AG04449 (cell line): ENCODE results near the gene KLHL21.

Source experiments
- CTCF ChIA-PET: fragments of 350-600 bp; formaldehyde crosslinking; extraction: SDS; loops from one replicate; lab custom pipeline; 2021; ENCODE audit warnings: antibody characterized with exemption; lab: Yijun Ruan, JAX
- POLR2A ChIA-PET: fragments of 400-600, 350-600 bp; formaldehyde crosslinking; extraction: SDS; loops from one replicate; lab custom pipeline; 2020; ENCODE audit warnings: antibody characterized with exemption, inconsistent platforms; lab: Yijun Ruan, JAX
- DNase-seq: peaks from one replicate; pipeline ENCODE4 v3.0.0-alpha.2; 2010; ENCODE audit warnings: low read depth, low spot score
- H3K4me3 ChIP-seq: 2 replicates; pipeline ENCODE4 v1.5.1; 2011; ENCODE audit warnings: low read depth, mild to moderate bottlenecking, control low read depth, low read length
- CTCF ChIP-seq: IDR thresholded peaks from one replicate; pipeline ENCODE4 v1.5.1; 2011; ENCODE audit warnings: mild to moderate bottlenecking, moderate library complexity, low read length, control low read depth, inconsistent platforms; ENCODE audit not compliant: insufficient read depth; ENCODE audit errors: missing control alignments

KLHL21 gene

DNA sequence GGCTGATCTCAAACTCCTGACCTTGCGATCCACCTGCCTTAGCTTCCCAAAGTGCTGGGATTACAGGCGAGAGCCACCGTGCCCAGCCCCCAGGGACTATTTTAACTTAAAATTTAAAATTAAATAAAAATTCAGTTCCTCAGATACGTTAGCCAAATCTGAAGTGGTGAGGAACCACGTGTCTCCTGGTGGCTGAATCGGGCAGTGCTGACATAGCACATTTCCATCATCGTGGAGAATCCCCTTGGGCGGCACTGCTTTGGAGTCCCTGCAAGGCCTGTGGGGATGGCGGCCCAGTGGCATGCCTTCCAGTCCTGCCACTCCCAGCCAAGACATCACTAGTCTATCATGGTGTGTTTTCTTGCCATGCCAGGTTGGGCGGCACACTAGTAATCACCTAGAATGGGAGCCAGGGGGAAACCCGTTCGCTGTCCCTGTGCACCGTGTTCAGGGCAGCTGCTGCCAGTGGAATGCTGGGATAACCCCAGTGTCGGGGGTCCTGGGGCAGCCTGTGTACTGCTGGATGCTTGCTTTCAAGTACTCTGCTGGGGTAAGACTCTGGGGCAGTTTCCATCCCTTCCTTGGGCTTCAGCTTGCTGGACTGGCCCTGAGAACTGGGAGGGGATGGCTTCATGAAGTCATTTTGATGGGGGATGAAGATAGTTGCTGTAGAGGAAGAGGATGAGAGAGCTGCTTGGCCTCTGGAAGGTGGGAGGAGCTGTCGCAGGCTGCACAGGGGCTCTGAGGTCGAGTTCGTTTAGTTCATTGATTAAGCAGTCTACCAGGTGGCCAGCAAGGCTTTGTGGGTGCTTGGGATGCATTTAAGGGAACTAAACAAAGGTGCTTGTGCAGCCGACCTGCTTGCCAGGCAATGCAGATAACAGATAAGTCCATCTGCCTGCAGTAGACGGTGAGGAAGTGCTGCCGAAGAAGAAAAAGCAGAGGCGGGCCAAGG, 18.3 kb downstream of the KLHL21 start:
- DNase-seq = no peak
- H3K4me3 ChIP-seq = no peak overlapping the region
- ChIA-PET POLR2A (no interaction called here), CTCF (interaction anchor here (1.1 to 9.5 kb wide), 5 partner anchors 8 to 31 kb away, joined by 3 to 68 read pairs (median 4); partner anchors contain the start of genes NOL9 and TAS1R1)
- TF ChIP-seq CTCF = no peak

DNA sequence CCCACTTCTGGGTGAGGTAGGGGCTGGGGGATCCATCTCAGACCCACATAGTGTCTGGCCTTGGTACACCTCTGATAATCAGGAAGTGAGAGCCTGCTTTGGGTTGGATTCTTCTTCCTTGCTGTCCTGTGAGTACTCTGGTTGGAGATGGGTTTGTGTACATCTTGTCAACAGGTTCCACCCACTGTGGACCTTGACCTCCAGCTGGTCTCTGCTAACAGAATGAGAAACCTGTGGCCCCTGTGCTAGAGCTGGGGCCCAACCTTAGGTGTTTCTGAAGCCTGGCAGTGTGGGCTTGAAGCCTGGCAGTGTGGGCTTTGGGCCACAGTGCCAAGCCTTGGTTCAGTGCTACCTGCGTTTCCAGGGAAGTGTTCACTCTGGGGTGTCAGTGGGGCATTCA, 20.3 kb downstream of the KLHL21 start:
- no peak for TF ChIP-seq CTCF
- POLR2A ChIA-PET = no interaction called here
- no peak overlapping the region for H3K4me3 ChIP-seq
- DNase-seq = no peak
- CTCF ChIA-PET = interaction anchor here (6.9 to 9.5 kb wide), 2 partner anchors 29 to 94 kb away, joined by 40 to 68 read pairs; partner anchors contain the start of genes NOL9, PLEKHG5 and TAS1R1

- no peak for TF ChIP-seq CTCF
- CTCF ChIA-PET = interaction anchor here (1.3 to 9.5 kb wide), 3 partner anchors 28 to 93 kb away, joined by 3 to 68 read pairs (median 40); partner anchors contain the start of genes NOL9, PLEKHG5 and TAS1R1
- no peak for DNase-seq
- POLR2A ChIA-PET = interaction anchor here (0.8 kb wide), 1 partner anchor 14 kb away, joined by 3 read pairs; no protein-coding TSS in a partner anchor
- no peak overlapping the region for H3K4me3 ChIP-seq
These were observed 20.9 kb downstream of the KLHL21 start for GRCh38 chr1:6581561-6582305.

DNA sequence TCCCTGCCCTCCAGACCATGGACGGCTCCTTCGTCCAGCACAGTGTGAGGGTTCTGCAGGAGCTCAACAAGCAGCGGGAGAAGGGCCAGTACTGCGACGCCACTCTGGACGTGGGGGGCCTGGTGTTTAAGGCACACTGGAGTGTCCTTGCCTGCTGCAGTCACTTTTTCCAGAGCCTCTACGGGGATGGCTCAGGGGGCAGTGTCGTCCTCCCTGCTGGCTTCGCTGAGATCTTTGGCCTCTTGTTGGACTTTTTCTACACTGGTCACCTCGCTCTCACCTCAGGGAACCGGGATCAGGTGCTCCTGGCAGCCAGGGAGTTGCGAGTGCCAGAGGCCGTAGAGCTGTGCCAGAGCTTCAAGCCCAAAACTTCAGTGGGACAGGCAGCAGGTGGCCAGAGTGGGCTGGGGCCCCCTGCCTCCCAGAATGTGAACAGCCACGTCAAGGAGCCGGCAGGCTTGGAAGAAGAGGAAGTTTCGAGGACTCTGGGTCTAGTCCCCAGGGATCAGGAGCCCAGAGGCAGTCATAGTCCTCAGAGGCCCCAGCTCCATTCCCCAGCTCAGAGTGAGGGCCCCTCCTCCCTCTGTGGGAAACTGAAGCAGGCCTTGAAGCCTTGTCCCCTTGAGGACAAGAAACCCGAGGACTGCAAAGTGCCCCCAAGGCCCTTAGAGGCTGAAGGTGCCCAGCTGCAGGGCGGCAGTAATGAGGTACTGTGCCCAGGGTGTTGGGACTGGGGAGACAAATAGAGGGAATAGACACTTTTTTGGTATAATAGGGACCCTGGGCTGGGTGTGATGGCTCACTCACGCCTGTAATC, 21.9 kb downstream of the KLHL21 start:
- DNase-seq = no peak
- peak overlapping the region; percentile 87 for H3K4me3 ChIP-seq
- no peak for TF ChIP-seq CTCF
- CTCF ChIA-PET = interaction anchor here (1.2 to 9.5 kb wide), 5 partner anchors 27 to 120 kb away, joined by 3 to 68 read pairs (median 3); partner anchors contain the start of genes DNAJC11, NOL9, PLEKHG5 and TAS1R1
- POLR2A ChIA-PET = interaction anchor here (0.8 to 1.2 kb wide), 3 partner anchors 15 to 86 kb away, joined by 3 to 5 read pairs (median 3); no protein-coding TSS in a partner anchor

GRCh38 chr1:6580119-6580592, 22.5 kb downstream of the KLHL21 start:
- TF ChIP-seq CTCF = no peak
- POLR2A ChIA-PET = interaction anchor here (0.6 to 1.2 kb wide), 8 partner anchors 18 to 86 kb away, joined by 3 to 6 read pairs (median 5); partner anchors contain the start of genes KLHL21 and TAS1R1
- H3K4me3 ChIP-seq = peak overlapping the region; percentile 87
- CTCF ChIA-PET = interaction anchor here (1.2 to 9.5 kb wide), 4 partner anchors 26 to 121 kb away, joined by 3 to 68 read pairs (median 22); partner anchors contain the start of genes DNAJC11, NOL9, PLEKHG5 and TAS1R1
- no peak for DNase-seq
